Smooth muscle cell (in vitro differentiated cells): ENCODE results near the gene RASIP1. TPM values are rescaled to one million over a fixed set of nuclear protein-coding genes. Genes with fewer than 3 reads are reported as not detected.

ENCODE experiments used
- DNase-seq: peaks from one replicate; lab custom pipeline; 2025; ENCODE audit not compliant: unreplicated experiment; lab: John Stamatoyannopoulos, UW
- H2AFZ ChIP-seq: fragments of 200-600 bp; sonication (generic); 2 replicates; pipeline ENCODE4 v1.6.0; 2016; ENCODE audit warnings: antibody characterized with exemption, low read depth, mild to moderate bottlenecking
- H3F3A ChIP-seq: fragments of 200-600 bp; sonication (generic); 2 replicates; pipeline ENCODE4 v1.6.0; 2017; ENCODE audit warnings: antibody characterized with exemption, low read depth
- H3K27ac ChIP-seq: fragments of 200-600 bp; sonication (generic); 2 replicates; pipeline ENCODE4 v1.5.1; 2016; ENCODE audit warnings: low read depth, mild to moderate bottlenecking
- H3K27me3 ChIP-seq: fragments of 200-600 bp; sonication (generic); 2 replicates; pipeline ENCODE4 v1.6.1; 2016; ENCODE audit warnings: low read depth, mild to moderate bottlenecking
- H3K36me3 ChIP-seq: fragments of 200-600 bp; sonication (generic); 2 replicates; pipeline ENCODE4 v1.5.1; 2016; ENCODE audit warnings: low read depth
- H3K4me1 ChIP-seq: fragments of 200-600 bp; sonication (generic); 2 replicates; pipeline ENCODE4 v1.5.1; 2016; ENCODE audit warnings: low read depth
- H3K4me2 ChIP-seq: fragments of 200-600 bp; sonication (generic); 2 replicates; pipeline ENCODE4 v1.6.0; 2016; ENCODE audit warnings: mild to moderate bottlenecking
- H3K4me3 ChIP-seq: fragments of 200-600 bp; sonication (generic); 2 replicates; pipeline ENCODE4 v1.5.1; 2016; ENCODE audit warnings: mild to moderate bottlenecking
- H3K79me2 ChIP-seq: fragments of 200-600 bp; sonication (generic); 2 replicates; pipeline ENCODE4 v1.6.0; 2016; ENCODE audit warnings: low read depth, mild to moderate bottlenecking
- H3K9ac ChIP-seq: fragments of 200-600 bp; sonication (generic); 2 replicates; pipeline ENCODE4 v1.6.0; 2016; ENCODE audit warnings: low read depth
- H3K9me3 ChIP-seq: fragments of 200-600 bp; sonication (generic); replicated peaks from 2 replicates; pipeline ENCODE4 v1.5.1; 2016; ENCODE audit warnings: low read depth
- H4K20me1 ChIP-seq: fragments of 200-600 bp; sonication (generic); 2 replicates; pipeline ENCODE4 v1.6.0; 2016; ENCODE audit warnings: low read depth
- CTCF ChIP-seq: fragments of 200-600 bp; sonication (generic); IDR thresholded peaks from 2 replicates; pipeline ENCODE4 v1.5.1; 2017; ENCODE audit warnings: borderline replicate concordance, mild to moderate bottlenecking, antibody characterized with exemption; ENCODE audit not compliant: insufficient read depth, poor library complexity, severe bottlenecking
- WGBS: methylation state at CpG from one replicate; pipeline ENCODE4 v1.1.7; 2016; ENCODE audit warnings: low lambda C conversion rate; 5-methylcytosine and 5-hydroxymethylcytosine counted together
- polyA plus RNA-seq: library from polyadenylated mRNA; unstranded; fragments of >200 nt; fragmentation: Nextera tagmentation; extraction: Ambion mirVana; gene quantifications from 2 replicates; pipeline ENCODE4 v1.2.1, GENCODE V29; 2016
- total RNA-seq: library from RNA; depleted of rRNA; stranded (reverse); fragments of >200 nt; gene quantifications from 2 replicates; pipeline ENCODE4 v1.2.3, GENCODE V29; 2014

The RASIP1 gene
- total and polyA plus RNA-seq, 2 experiments from 2014 or later: 0.81 to 3.5 TPM

- Histone ChIP-seq H3K27ac (no peak overlapping the region), H3K9me3 (no peaks in the 10 kb centered on the region), H3K4me3 (no peak overlapping the region), H3K79me2 (no peaks in the 10 kb centered on the region), H4K20me1 (no peaks in the 10 kb centered on the region), H3K4me1 (no peaks in the 10 kb centered on the region), H3K4me2 (no peak overlapping the region), H3F3A (no peaks in the 10 kb centered on the region), H3K27me3 (no peaks in the 10 kb centered on the region), H2AFZ (no peak overlapping the region), H3K36me3 (no peaks in the 10 kb centered on the region), H3K9ac (no peak overlapping the region)
- TF ChIP-seq CTCF: no peak
- WGBS: 95% methylated on average over 3 of the region's 3 CpGs
- no peak for DNase-seq
Observed at GRCh38 chr19:48686088-48686487, 54.3 kb downstream of the RASIP1 start.

- Histone ChIP-seq H3K27ac (no peak overlapping the region), H3K4me2 (no peak overlapping the region), H3K9me3 (no peaks in the 10 kb centered on the region), H3K36me3 (no peaks in the 10 kb centered on the region), H3K4me1 (no peaks in the 10 kb centered on the region), H3F3A (no peaks in the 10 kb centered on the region), H3K9ac (no peak overlapping the region), H3K4me3 (no peak overlapping the region), H3K27me3 (no peaks in the 10 kb centered on the region), H3K79me2 (no peaks in the 10 kb centered on the region), H2AFZ (no peak overlapping the region), H4K20me1 (peaks cover 3% of the 10 kb centered on the region)
- 75% methylated on average over 9 of the region's 9 CpGs for WGBS
- no peak for DNase-seq
- no peak for TF ChIP-seq CTCF
Observed at GRCh38 chr19:48685583-48685982, 54.8 kb downstream of the RASIP1 start.

- Histone ChIP-seq H3K27me3 (no peaks in the 10 kb centered on the region), H2AFZ (no peak overlapping the region), H3K4me3 (no peak overlapping the region), H3K9ac (no peak overlapping the region), H3K4me1 (no peaks in the 10 kb centered on the region), H4K20me1 (peaks cover 5% of the 10 kb centered on the region), H3K79me2 (no peaks in the 10 kb centered on the region), H3F3A (no peaks in the 10 kb centered on the region), H3K27ac (no peak overlapping the region), H3K4me2 (no peak overlapping the region), H3K9me3 (no peaks in the 10 kb centered on the region), H3K36me3 (no peaks in the 10 kb centered on the region)
- TF ChIP-seq CTCF: no peak
- DNase-seq: no peak
- WGBS: 96% methylated on average over 11 of the region's 11 CpGs
Observed at GRCh38 chr19:48683349-48683748, 57.1 kb downstream of the RASIP1 start.

- 40% methylated on average over 7 of the region's 7 CpGs for WGBS
- H3K9me3 ChIP-seq: no peaks in the 10 kb centered on the region
- TF ChIP-seq CTCF: no peak
- H3F3A ChIP-seq: no peaks in the 10 kb centered on the region
- H4K20me1 ChIP-seq: peaks cover 5% of the 10 kb centered on the region
- H3K4me3 ChIP-seq: no peak overlapping the region
- no peaks in the 10 kb centered on the region for H3K4me1 ChIP-seq
- no peak for DNase-seq
- H3K79me2 ChIP-seq: no peaks in the 10 kb centered on the region
- H3K27ac ChIP-seq: peak overlapping the region; percentile 40
- no peak overlapping the region for H3K4me2 ChIP-seq
- H3K9ac ChIP-seq: no peak overlapping the region
- H3K27me3 ChIP-seq: no peaks in the 10 kb centered on the region
- no peaks in the 10 kb centered on the region for H3K36me3 ChIP-seq
- no peak overlapping the region for H2AFZ ChIP-seq
Observed at GRCh38 chr19:48681127-48681470, 59.3 kb downstream of the RASIP1 start.
